Epithelial cell of proximal tubule (primary cell): ENCODE measurements around the gene FTO. TPM values are rescaled to one million over a fixed set of nuclear protein-coding genes. Genes with fewer than 3 reads are reported as not detected.
A peak's percentile ranks its signal among the peaks of the same experiment; 100 is the strongest.

Experiments
- DNase-seq: peaks from one replicate; pipeline ENCODE4 v3.0.0-alpha.2; 2011; ENCODE audit warnings: low read depth
- H3K4me3 ChIP-seq: 2 replicates; pipeline ENCODE4 v1.5.1; 2011; ENCODE audit warnings: low read depth, mild to moderate bottlenecking, low read length
- CTCF ChIP-seq: conservative IDR thresholded peaks from 2 replicates; pipeline ENCODE4 v1.5.1; 2012; ENCODE audit warnings: low read depth, mild to moderate bottlenecking, low read length
- total RNA-seq: library from RNA; depleted of rRNA; stranded (reverse); fragments of >200 nt; gene quantifications from 2 replicates; pipeline ENCODE4 v1.2.3, GENCODE V29; 2015

Gene FTO
- total RNA-seq, 1 donor from 2014 or later, result 62.7 TPM

GRCh38 chr16:53775821-53776431 lies 72.0 kb downstream of the FTO start:
- no peak overlapping the region for H3K4me3 ChIP-seq
- peak; percentile 90 for DNase-seq
- no peak for TF ChIP-seq CTCF

GRCh38 chr16:53779186-53779585 lies 75.2 kb downstream of the FTO start:
- H3K4me3 ChIP-seq, result no peak overlapping the region
- no peak for TF ChIP-seq CTCF
- DNase-seq, result no peak

- no peak overlapping the region for H3K4me3 ChIP-seq
- no peak for TF ChIP-seq CTCF
- DNase-seq, result no peak
These were observed 76.1 kb downstream of the FTO start for GRCh38 chr16:53780051-53780450.

DNA sequence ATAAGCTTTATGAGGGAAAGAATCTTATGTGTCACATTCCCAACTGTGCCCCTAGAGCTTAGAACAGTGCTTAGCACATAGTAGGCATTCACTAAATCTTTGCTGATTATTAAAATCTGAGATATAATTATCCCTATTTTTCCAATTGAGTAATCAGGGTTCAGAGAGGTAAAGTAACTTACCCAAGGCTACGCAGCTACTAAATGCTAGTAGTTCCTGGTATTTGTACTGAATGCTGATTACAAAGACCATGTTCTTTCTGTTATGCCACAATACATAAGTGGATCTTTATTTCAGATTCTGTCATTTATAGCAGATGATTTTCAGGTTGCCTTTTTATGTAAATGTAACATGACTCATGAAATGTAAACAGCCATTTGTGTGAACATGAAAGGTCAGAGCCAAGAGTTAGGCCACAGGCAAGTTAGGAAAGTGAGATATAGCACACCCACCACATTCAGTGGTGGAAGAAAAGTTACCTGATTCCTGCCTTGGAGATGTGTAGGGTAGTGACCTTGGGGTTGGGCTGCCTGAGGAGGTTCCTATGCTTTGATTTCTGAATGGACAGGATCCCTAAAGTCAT lies 77.2 kb downstream of the FTO start:
- H3K4me3 ChIP-seq, result no peak overlapping the region
- no peak for TF ChIP-seq CTCF
- DNase-seq, result no peak

GRCh38 chr16:53782148-53782547 lies 78.2 kb downstream of the FTO start:
- no peak for DNase-seq
- no peak for TF ChIP-seq CTCF
- no peak overlapping the region for H3K4me3 ChIP-seq

GRCh38 chr16:53784291-53784690 lies 80.3 kb downstream of the FTO start:
- TF ChIP-seq CTCF, result no peak
- DNase-seq, result no peak
- H3K4me3 ChIP-seq, result no peak overlapping the region

- DNase-seq, result no peak
- no peak for TF ChIP-seq CTCF
- no peak overlapping the region for H3K4me3 ChIP-seq
These were observed 81.1 kb downstream of the FTO start for GRCh38 chr16:53785044-53785443.
